RWPE2 (cell line): Measurements from ENCODE around the gene TK2.
"Not testable (repeated sequence)": the region's sequence is repeated elsewhere in the genome, so short reads cannot be mapped to it uniquely, and the experiment has no call there.

Source experiments
- ATAC-seq: fragments of 200-7000 bp; cut with Tn5 transposase; 3 replicates; pipeline ENCODE4 v1.9.1; 2021; ENCODE audit warnings: low read depth
- DNase-seq: peaks from one replicate; pipeline ENCODE4 v3.0.0-alpha.2; 2020; ENCODE audit warnings: low spot score
- H3K27ac ChIP-seq: fragments of 450-650 bp; 2 replicates; pipeline ENCODE4 v1.5.1; 2017; ENCODE audit warnings: mild to moderate bottlenecking; ENCODE audit not compliant: poor library complexity, severe bottlenecking
- H3K27me3 ChIP-seq: fragments of 250-450 bp; sonication (Bioruptor Pico); 2 replicates; pipeline ENCODE4 v1.5.1; 2021; ENCODE audit warnings: mild to moderate bottlenecking, moderate library complexity; ENCODE audit not compliant: insufficient read depth, poor library complexity, severe bottlenecking
- H3K36me3 ChIP-seq: fragments of 250-450 bp; sonication (Bioruptor Pico); 2 replicates; pipeline ENCODE4 v1.5.1; 2020; ENCODE audit warnings: low read depth, mild to moderate bottlenecking, moderate library complexity
- H3K4me1 ChIP-seq: fragments of 250-450 bp; sonication (Bioruptor Pico); 2 replicates; pipeline ENCODE4 v1.5.1; 2021; ENCODE audit warnings: mild to moderate bottlenecking, moderate library complexity; ENCODE audit not compliant: insufficient read depth, poor library complexity, severe bottlenecking
- H3K4me3 ChIP-seq: fragments of 250-450 bp; sonication (Bioruptor Pico); 2 replicates; pipeline ENCODE4 v1.5.1; 2021; ENCODE audit warnings: mild to moderate bottlenecking, moderate library complexity; ENCODE audit not compliant: severe bottlenecking
- H3K9me3 ChIP-seq: fragments of 250-450 bp; sonication (Bioruptor Pico); 2 replicates; pipeline ENCODE4 v1.5.1; 2021; ENCODE audit warnings: mild to moderate bottlenecking, moderate library complexity; ENCODE audit not compliant: severe bottlenecking
- TF ChIP-seq, protein P1 (sequence below): fragments of 450-650 bp; IDR thresholded peaks from one replicate; pipeline ENCODE4 v1.5.1; 2017; ENCODE audit warnings: mild to moderate bottlenecking, moderate library complexity; ENCODE audit not compliant: poor library complexity, severe bottlenecking

The TK2 gene

DNA sequence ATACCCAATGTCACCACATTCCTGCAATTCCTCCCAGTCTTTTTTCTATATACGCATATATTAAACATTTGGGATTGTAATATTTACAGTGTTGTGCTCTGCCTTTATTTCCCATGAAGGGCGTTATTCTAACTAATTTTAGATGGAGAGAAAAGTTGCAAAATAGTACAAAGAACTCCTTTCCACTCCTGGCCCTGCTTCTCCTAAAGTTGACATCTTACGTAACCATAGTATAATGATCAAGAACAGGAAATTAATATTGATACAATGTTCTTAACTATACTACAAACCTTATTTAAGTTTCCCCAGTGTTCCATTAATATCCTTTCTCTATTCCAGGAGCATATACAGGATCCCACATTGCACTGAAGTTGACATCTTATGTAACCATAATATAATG, 46.3 kb downstream of the TK2 start:
- Histone ChIP-seq H3K9me3 (no peaks in the 10 kb centered on the region), H3K4me3 (no peak overlapping the region), H3K36me3 (no peaks in the 10 kb centered on the region), H3K27ac (no peak overlapping the region), H3K27me3 (no peaks in the 10 kb centered on the region), H3K4me1 (peaks cover 26% of the 10 kb centered on the region)
- ATAC-seq (no peak), DNase-seq (no peak)
- TF ChIP-seq, protein P1, sequence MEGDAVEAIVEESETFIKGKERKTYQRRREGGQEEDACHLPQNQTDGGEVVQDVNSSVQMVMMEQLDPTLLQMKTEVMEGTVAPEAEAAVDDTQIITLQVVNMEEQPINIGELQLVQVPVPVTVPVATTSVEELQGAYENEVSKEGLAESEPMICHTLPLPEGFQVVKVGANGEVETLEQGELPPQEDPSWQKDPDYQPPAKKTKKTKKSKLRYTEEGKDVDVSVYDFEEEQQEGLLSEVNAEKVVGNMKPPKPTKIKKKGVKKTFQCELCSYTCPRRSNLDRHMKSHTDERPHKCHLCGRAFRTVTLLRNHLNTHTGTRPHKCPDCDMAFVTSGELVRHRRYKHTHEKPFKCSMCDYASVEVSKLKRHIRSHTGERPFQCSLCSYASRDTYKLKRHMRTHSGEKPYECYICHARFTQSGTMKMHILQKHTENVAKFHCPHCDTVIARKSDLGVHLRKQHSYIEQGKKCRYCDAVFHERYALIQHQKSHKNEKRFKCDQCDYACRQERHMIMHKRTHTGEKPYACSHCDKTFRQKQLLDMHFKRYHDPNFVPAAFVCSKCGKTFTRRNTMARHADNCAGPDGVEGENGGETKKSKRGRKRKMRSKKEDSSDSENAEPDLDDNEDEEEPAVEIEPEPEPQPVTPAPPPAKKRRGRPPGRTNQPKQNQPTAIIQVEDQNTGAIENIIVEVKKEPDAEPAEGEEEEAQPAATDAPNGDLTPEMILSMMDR: no peak

DNA sequence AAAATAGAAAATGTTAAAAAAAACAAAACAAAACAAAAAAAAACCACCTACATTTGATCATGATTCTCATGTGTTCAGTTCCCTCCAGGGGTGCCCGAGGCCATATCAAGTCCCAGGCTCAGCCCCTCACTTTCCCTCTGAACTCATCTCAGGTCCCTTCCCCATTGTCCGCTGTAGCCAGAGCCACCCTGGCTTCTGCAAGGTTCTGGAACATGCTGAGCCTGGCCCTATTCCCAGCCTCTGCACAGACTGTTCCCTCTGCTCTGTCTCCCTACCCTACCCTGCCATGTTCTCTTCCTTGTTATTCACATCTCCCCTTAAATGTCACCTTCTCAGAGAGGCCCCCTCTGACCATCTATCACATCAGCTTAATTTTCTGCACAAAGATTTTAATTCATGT, 46.9 kb downstream of the TK2 start:
- H3K27ac ChIP-seq: peak overlapping the region; percentile 13
- no peak for ATAC-seq

DNA sequence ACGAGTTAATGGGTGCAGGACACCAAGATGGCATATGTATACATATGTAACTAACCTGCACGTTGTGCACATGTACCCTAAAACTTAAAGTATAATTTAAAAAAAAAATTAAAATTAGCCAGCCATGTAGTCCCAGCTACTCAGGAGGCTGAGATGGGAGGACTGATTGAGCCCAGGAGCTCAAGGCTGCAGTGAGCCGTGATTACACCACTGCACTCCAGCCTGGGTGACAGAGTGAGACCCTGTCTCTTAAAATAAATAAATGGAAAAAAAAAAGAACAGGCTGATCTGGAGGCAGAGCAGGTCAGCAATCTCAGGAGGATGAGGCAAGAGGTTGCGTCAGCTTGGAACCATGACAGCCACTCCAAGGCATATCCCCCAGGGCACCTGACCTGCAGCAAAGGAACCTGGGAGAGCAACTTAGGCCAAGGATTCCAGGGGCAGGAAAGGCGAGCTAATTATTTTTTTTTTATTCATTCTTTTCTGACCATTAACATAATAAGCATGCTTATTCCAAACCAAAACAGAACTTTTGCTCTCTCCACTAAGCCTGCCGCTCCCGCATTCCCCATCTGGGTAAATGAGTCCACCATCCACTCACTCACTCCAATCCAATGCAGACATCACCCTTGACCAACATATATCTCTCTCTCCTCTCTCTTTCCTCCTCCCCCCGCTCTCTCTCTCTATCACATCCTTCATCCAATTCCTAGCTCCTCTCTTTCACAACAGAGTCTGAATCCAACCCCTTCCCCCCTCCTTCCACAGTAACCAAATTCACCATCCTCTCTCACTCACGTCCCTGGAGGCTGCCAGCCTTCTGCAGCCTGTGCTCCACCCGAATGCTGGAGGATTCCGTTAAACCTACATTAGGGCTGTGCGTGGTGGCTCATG, 47.7 kb downstream of the TK2 start:
- Histone ChIP-seq H3K4me1 (peaks cover 15% of the 10 kb centered on the region), H3K27me3 (no peaks in the 10 kb centered on the region), H3K27ac (peak overlapping the region; percentile 13), H3K9me3 (no peaks in the 10 kb centered on the region), H3K4me3 (no peak overlapping the region), H3K36me3 (no peaks in the 10 kb centered on the region)
- ATAC-seq (peak; percentile 75), DNase-seq (no peak)
- TF ChIP-seq, protein P1: no peak

More for the DNA sequence above, 46.9 kb downstream of the TK2 start:
- H3K9me3 ChIP-seq: no peaks in the 10 kb centered on the region
- H3K36me3 ChIP-seq: no peaks in the 10 kb centered on the region
- H3K27me3 ChIP-seq: no peaks in the 10 kb centered on the region
- no peak for DNase-seq
- TF ChIP-seq, protein P1: no peak
- peaks cover 23% of the 10 kb centered on the region for H3K4me1 ChIP-seq
- no peak overlapping the region for H3K4me3 ChIP-seq

DNA sequence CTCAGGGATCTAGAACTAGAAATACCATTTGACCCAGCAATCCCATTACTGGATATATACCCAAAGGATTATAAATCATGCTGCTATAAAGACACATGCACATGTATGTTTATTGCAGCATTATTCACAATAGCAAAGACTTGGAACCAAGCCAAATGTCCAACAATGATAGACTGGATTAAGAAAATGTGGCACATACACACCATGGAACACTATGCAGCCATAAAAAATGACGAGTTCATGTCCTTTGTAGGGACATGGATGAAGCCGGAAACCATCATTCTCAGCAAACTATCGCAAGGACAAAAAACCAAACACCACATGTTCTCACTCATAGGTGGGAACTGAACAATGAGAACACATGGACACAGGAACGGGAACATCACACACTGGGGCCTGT, 48.4 kb downstream of the TK2 start:
- H3K9me3 ChIP-seq, H3K27me3 ChIP-seq, H3K4me1 ChIP-seq, DNase-seq, H3K4me3 ChIP-seq, ATAC-seq, H3K36me3 ChIP-seq: not testable (repeated sequence)
- peak overlapping the region; percentile 13 for H3K27ac ChIP-seq

DNA sequence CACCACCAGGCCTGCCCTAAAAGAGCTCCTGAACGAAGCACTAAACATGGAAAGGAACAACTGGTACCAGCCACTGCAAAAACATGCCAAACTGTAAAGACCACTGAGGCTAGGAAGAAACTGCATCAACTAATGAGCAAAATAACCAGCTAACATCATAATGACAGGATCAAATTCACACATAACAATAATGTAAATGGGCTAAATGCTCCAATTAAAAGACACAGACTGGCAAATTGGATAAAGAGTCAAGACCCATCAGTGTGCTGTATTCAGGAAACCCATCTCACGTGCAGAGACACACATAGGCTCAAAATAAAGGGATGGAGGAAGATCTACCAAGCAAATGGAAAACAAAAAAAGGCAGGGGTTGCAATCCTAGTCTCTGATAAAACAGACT, 52.0 kb downstream of the TK2 start:
- not testable (repeated sequence) for H3K9me3 ChIP-seq, H3K4me3 ChIP-seq, H3K27me3 ChIP-seq, ATAC-seq, H3K27ac ChIP-seq, H3K36me3 ChIP-seq, H3K4me1 ChIP-seq, DNase-seq

DNA sequence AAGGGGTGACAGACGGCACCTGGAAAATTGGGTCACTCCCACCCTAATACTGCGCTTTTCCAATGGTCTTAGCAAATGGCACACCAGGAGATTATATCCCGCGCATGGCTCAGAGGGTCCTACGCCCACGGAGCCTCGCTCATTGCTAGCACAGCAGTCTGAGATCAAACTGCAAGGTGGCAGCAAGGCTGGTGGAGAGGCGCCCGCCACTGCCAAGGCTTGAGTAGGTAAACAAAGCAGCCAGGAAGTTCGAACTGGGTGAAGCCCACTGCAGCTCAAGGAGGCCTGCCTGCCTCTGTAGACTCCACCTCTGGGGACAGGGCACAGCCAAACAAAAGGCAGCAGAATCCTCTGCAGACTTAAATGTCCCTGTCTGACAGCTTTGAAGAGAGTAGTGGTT, 53.7 kb downstream of the TK2 start:
- H3K27ac ChIP-seq, ATAC-seq, H3K4me3 ChIP-seq, H3K9me3 ChIP-seq, H3K27me3 ChIP-seq, DNase-seq, H3K4me1 ChIP-seq, H3K36me3 ChIP-seq: not testable (repeated sequence)
